Dendritic cell treated with granulocyte-macrophage colony-stimulating factor and Interleukin-4, amounts not matched to agents 40 ng/mL and 50 ng/mL, for 4 days (primary cell): ENCODE data around the gene U2SURP.
"Not testable (repeated sequence)": the region's sequence is repeated elsewhere in the genome, so short reads cannot be mapped to it uniquely, and the experiment has no call there.

ENCODE experiments used
- H3K27ac Mint-ChIP-seq: one replicate; pipeline ENCODE4 v1.8.0; 2022; ENCODE audit warnings: mild to moderate bottlenecking, mixed read lengths
- H3K27me3 Mint-ChIP-seq: one replicate; pipeline ENCODE4 v1.8.0; 2022; ENCODE audit warnings: mild to moderate bottlenecking, mixed read lengths
- H3K36me3 Mint-ChIP-seq: one replicate; pipeline ENCODE4 v1.8.0; 2022; ENCODE audit warnings: low read depth, mixed read lengths
- H3K4me1 Mint-ChIP-seq: one replicate; pipeline ENCODE4 v1.8.0; 2022; ENCODE audit warnings: low read depth, mixed read lengths
- H3K4me3 Mint-ChIP-seq: one replicate; pipeline ENCODE4 v1.8.0; 2022; ENCODE audit warnings: mild to moderate bottlenecking, moderate library complexity, mixed read lengths
- H3K9me3 Mint-ChIP-seq: one replicate; pipeline ENCODE4 v1.8.0; 2022; ENCODE audit warnings: mixed read lengths
- intact Hi-C: fragments of 100-400 bp; cut with micrococcal nuclease; formaldehyde crosslinking; loops from one replicate; pipeline ENCODE4 v1.15.0; 2022

U2SURP gene

GRCh38 chr3:142987707-142988106 is 13.7 kb upstream of the U2SURP start:
- intact Hi-C loops = loop anchor here (2.0 to 5.0 kb wide), 2 partner anchors 159 to 400 kb away; no protein-coding TSS in a partner anchor
- Mint-ChIP-seq H3K4me3 (no peak overlapping the region), H3K9me3 (peaks cover 13% of the 10 kb centered on the region), H3K36me3 (no peaks in the 10 kb centered on the region), H3K4me1 (no peaks in the 10 kb centered on the region), H3K27me3 (no peaks in the 10 kb centered on the region), H3K27ac (no peak overlapping the region)

- not testable (repeated sequence) for H3K27me3 Mint-ChIP-seq, H3K27ac Mint-ChIP-seq, H3K4me1 Mint-ChIP-seq, H3K36me3 Mint-ChIP-seq, H3K4me3 Mint-ChIP-seq
- H3K9me3 Mint-ChIP-seq = peaks cover 13% of the 10 kb centered on the region
- intact Hi-C loops = loop anchor here (5.0 kb wide), 1 partner anchor 401 kb away; no protein-coding TSS in a partner anchor
Observed at GRCh38 chr3:142988221-142988620, 13.1 kb upstream of the U2SURP start.

- H3K9me3 Mint-ChIP-seq = peaks cover 13% of the 10 kb centered on the region
- intact Hi-C loops = loop anchor here (5.0 kb wide), 1 partner anchor 402 kb away; no protein-coding TSS in a partner anchor
- not testable (repeated sequence) for H3K36me3 Mint-ChIP-seq, H3K27me3 Mint-ChIP-seq, H3K4me1 Mint-ChIP-seq, H3K4me3 Mint-ChIP-seq, H3K27ac Mint-ChIP-seq
Observed at GRCh38 chr3:142988826-142989225, 12.5 kb upstream of the U2SURP start.

DNA sequence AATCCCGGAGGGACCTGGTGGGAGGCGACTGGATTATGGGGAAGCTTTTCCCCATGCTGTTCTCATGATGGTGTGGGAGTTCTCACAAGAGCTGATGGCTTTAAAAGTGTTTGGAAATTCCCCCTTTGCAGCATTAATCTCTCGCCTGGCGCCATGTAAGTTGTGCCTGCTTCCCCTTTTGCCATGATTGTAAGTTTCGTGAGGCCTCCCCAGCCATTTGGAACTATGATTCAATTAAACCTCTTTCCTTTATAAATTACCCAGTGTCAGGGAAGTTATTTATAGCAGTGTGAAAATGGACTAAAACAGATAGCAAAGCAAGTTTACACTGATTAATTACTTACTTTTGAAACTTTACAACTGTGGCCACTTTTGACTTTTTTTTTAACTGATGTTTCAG is 10.6 kb upstream of the U2SURP start:
- peaks cover 13% of the 10 kb centered on the region for H3K9me3 Mint-ChIP-seq
- H3K4me1 Mint-ChIP-seq = peaks cover 6% of the 10 kb centered on the region
- H3K27ac Mint-ChIP-seq = no peak overlapping the region
- no peaks in the 10 kb centered on the region for H3K36me3 Mint-ChIP-seq
- H3K4me3 Mint-ChIP-seq = no peak overlapping the region
- intact Hi-C loops = loop anchor here (5.0 kb wide), 1 partner anchor 58 kb away; no protein-coding TSS in a partner anchor
- H3K27me3 Mint-ChIP-seq = no peaks in the 10 kb centered on the region

- no peaks in the 10 kb centered on the region for H3K36me3 Mint-ChIP-seq
Observed at GRCh38 chr3:142992323-142992722, 9.0 kb upstream of the U2SURP start.

DNA sequence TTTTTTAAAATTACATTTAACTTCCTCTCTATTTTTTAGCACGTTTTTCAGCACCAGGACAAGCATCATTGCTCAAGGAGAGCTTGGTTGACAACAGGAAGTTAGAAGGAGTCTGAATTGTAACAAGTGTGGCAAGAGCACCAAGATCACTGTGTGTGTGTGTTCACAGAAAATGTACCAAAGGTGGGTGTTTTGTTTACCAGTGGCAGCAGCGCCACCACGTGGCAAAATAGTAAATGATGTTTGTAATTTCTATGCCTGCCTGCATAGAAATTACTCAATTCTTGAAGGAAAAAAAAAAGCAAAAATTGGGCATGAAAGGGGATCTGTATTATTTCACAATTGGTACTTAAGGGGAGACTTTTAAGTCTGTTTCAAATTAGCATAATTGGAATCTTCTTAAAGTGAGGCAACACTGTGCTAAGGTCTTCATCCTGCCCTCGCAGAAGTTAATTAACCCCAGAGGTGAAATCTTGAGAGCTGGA is 7.4 kb upstream of the U2SURP start:
- H3K4me1 Mint-ChIP-seq = peaks cover 6% of the 10 kb centered on the region
- no peak overlapping the region for H3K27ac Mint-ChIP-seq
- H3K36me3 Mint-ChIP-seq = no peaks in the 10 kb centered on the region

More at GRCh38 chr3:142992323-142992722, 9.0 kb upstream of the U2SURP start:
- H3K27ac Mint-ChIP-seq = no peak overlapping the region
- H3K4me3 Mint-ChIP-seq = no peak overlapping the region
- H3K27me3 Mint-ChIP-seq = peaks cover 2% of the 10 kb centered on the region
- intact Hi-C loops = loop anchor here (5.0 kb wide), 1 partner anchor 60 kb away; no protein-coding TSS in a partner anchor
- H3K4me1 Mint-ChIP-seq = peaks cover 6% of the 10 kb centered on the region
- peaks cover 13% of the 10 kb centered on the region for H3K9me3 Mint-ChIP-seq

GRCh38 chr3:142997330-142997729 is 4.0 kb upstream of the U2SURP start:
- Mint-ChIP-seq H3K36me3 (peaks cover 16% of the 10 kb centered on the region), H3K9me3 (no peaks in the 10 kb centered on the region), H3K4me3 (no peak overlapping the region), H3K4me1 (peaks cover 19% of the 10 kb centered on the region), H3K27me3 (peaks cover 2% of the 10 kb centered on the region), H3K27ac (no peak overlapping the region)
- intact Hi-C loops = no loop called here

More for the DNA sequence above, 7.4 kb upstream of the U2SURP start:
- Mint-ChIP-seq H3K27me3 (peaks cover 2% of the 10 kb centered on the region), H3K9me3 (peaks cover 13% of the 10 kb centered on the region), H3K4me3 (no peak overlapping the region)
- intact Hi-C loops = loop anchor here (1.0 to 5.0 kb wide), 2 partner anchors 62 to 166 kb away; no protein-coding TSS in a partner anchor

- Mint-ChIP-seq H3K27ac (no peak overlapping the region), H3K9me3 (no peaks in the 10 kb centered on the region), H3K36me3 (peaks cover 16% of the 10 kb centered on the region), H3K4me3 (no peak overlapping the region), H3K4me1 (peaks cover 21% of the 10 kb centered on the region), H3K27me3 (peaks cover 2% of the 10 kb centered on the region)
- intact Hi-C loops = no loop called here
Observed at GRCh38 chr3:142998439-142998838, 2.9 kb upstream of the U2SURP start.

DNA sequence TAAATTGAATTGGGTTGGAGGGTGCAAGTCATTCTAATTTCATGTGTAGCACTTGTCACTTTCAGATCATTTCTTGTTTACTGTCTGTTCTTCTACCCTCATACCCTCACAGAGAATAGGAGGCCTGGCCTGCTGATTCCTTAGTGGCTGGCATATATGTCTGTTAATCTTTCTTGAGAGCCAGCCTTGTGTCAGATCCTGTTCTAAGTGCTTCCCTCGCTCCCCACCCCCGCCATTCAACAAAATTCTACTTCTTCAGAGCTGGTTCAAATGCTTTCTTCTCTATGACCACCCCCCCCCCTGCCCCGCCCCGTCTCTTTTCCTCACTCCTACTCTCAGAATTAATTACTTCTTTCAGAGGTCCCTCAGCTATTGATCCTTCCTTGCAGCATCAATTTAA is 1.5 kb upstream of the U2SURP start:
- H3K27ac Mint-ChIP-seq = peak overlapping the region; percentile 97
- H3K27me3 Mint-ChIP-seq = peaks cover 2% of the 10 kb centered on the region

DNA sequence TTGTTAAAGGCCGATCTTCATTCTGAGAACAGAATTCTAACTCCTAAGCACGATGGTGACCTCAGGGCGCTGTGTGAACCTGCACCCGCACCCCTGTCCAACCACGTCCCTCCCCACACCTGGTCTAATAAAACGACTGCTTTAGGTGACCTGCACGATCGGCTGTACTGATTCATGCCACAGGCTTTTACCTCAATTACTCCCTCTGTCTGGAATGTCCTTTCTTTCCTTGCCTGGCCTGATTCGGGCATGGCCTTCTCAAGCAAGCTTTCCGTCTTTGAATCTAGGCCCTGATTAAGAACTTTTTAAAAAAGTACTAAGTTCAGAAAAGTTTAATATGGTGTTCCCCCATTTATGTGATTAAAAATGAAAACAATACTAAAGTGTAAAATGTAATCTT is 842 bp upstream of the U2SURP start:
- intact Hi-C loops = loop anchor here (2.0 kb wide), 1 partner anchor 554 kb away; no protein-coding TSS in a partner anchor
- Mint-ChIP-seq H3K4me3 (peak overlapping the region; percentile 81), H3K9me3 (no peaks in the 10 kb centered on the region)

More for the DNA sequence above, 1.5 kb upstream of the U2SURP start:
- H3K36me3 Mint-ChIP-seq = peaks cover 16% of the 10 kb centered on the region
- no peaks in the 10 kb centered on the region for H3K9me3 Mint-ChIP-seq
- no peak overlapping the region for H3K4me3 Mint-ChIP-seq
- H3K4me1 Mint-ChIP-seq = peaks cover 26% of the 10 kb centered on the region
- intact Hi-C loops = loop anchor here (2.0 kb wide), 1 partner anchor 553 kb away; no protein-coding TSS in a partner anchor

DNA sequence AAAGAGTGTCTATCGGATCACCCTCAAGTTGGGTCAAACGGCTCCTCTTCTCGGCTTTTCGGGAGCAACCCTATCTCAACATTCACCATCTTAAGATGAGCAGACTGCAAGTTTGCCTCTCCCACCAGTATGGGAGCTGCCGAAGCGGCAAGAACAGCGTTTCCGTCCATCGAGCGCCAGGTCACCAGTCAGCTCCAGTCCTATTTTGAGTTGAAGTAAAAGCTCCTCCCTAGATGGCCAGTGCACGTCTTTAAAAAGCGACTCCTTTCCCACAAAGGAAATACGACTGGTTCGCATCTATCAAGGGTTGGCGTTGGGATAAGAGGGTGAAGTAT is 369 bp upstream of the U2SURP start:
- Mint-ChIP-seq H3K36me3 (peaks cover 16% of the 10 kb centered on the region), H3K27ac (peak overlapping the region; percentile 97), H3K9me3 (no peaks in the 10 kb centered on the region), H3K4me1 (peaks cover 27% of the 10 kb centered on the region), H3K27me3 (peaks cover 2% of the 10 kb centered on the region), H3K4me3 (peak overlapping the region; percentile 81)
- intact Hi-C loops = loop anchor here (1.0 to 2.0 kb wide), 2 partner anchors 423 to 554 kb away; partner anchors contain the start of gene ATR

More for the DNA sequence above, 842 bp upstream of the U2SURP start:
- peaks cover 27% of the 10 kb centered on the region for H3K4me1 Mint-ChIP-seq
- peak overlapping the region; percentile 97 for H3K27ac Mint-ChIP-seq
- peaks cover 16% of the 10 kb centered on the region for H3K36me3 Mint-ChIP-seq
- peaks cover 2% of the 10 kb centered on the region for H3K27me3 Mint-ChIP-seq

- Mint-ChIP-seq H3K36me3 (peaks cover 16% of the 10 kb centered on the region), H3K4me3 (peak overlapping the region; percentile 81), H3K4me1 (peaks cover 39% of the 10 kb centered on the region), H3K27me3 (no peaks in the 10 kb centered on the region), H3K27ac (peak overlapping the region; percentile 97), H3K9me3 (no peaks in the 10 kb centered on the region)
- intact Hi-C loops = no loop called here
Observed at GRCh38 chr3:143002083-143002712, 828 bp downstream of the U2SURP start.

DNA sequence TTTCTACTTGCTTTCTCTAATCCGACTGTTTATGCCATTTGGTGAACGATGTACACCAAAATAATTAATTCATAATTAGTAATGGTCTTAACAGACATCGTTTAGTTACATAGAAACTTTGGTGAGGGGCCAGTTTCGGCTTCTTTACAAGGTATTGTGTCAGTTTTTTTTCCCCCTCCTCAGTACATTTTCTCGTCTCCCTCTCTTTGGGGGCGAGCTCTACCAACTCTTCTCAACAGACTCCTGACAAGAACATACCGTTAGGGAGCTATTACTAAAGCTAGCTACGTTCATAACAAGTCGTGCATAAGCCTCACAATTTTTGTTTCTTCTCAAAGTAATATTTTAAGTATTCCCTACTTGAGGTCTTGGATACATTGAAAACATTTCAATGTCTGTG is 1.4 kb downstream of the U2SURP start:
- Mint-ChIP-seq H3K36me3 (peaks cover 16% of the 10 kb centered on the region), H3K4me3 (peak overlapping the region; percentile 81), H3K4me1 (peaks cover 44% of the 10 kb centered on the region), H3K27me3 (no peaks in the 10 kb centered on the region), H3K27ac (peak overlapping the region; percentile 97), H3K9me3 (no peaks in the 10 kb centered on the region)
- intact Hi-C loops = no loop called here

- Mint-ChIP-seq H3K4me1 (peaks cover 51% of the 10 kb centered on the region), H3K36me3 (peaks cover 16% of the 10 kb centered on the region), H3K27me3 (no peaks in the 10 kb centered on the region), H3K9me3 (no peaks in the 10 kb centered on the region), H3K4me3 (no peak overlapping the region), H3K27ac (no peak overlapping the region)
- intact Hi-C loops = no loop called here
Observed at GRCh38 chr3:143004823-143005222, 3.5 kb downstream of the U2SURP start.
